Neural progenitor cell (in vitro differentiated cells): ENCODE data around the gene RPL18. TPM values are rescaled to one million over a fixed set of nuclear protein-coding genes. Genes with fewer than 3 reads are reported as not detected.
A peak's percentile ranks its signal among the peaks of the same experiment; 100 is the strongest.
"Not testable (repeated sequence)": the region's sequence is repeated elsewhere in the genome, so short reads cannot be mapped to it uniquely, and the experiment has no call there.

ENCODE experiments used
- DNase-seq: peaks from one replicate; pipeline ENCODE4 v3.0.0-alpha.2; 2016; ENCODE audit warnings: low spot score
- H2AFZ ChIP-seq: fragments of 200-600 bp; sonication (generic); replicated peaks from 2 replicates; pipeline ENCODE4 v1.6.1; 2016; ENCODE audit warnings: antibody characterized with exemption
- H3F3A ChIP-seq: fragments of 200-600 bp; sonication (generic); 2 replicates; pipeline ENCODE4 v1.6.1; 2016; ENCODE audit warnings: antibody characterized with exemption, low read depth
- H3K27ac ChIP-seq: fragments of 200-600 bp; sonication (generic); 2 replicates; pipeline ENCODE4 v1.5.1; 2016; ENCODE audit warnings: mild to moderate bottlenecking
- H3K27me3 ChIP-seq: fragments of 200-600 bp; sonication (generic); 2 replicates; pipeline ENCODE4 v1.6.1; 2016; ENCODE audit warnings: mild to moderate bottlenecking, moderate library complexity
- H3K36me3 ChIP-seq: fragments of 200-600 bp; sonication (generic); 2 replicates; pipeline ENCODE4 v1.5.1; 2016
- H3K4me1 ChIP-seq: fragments of 200-600 bp; sonication (generic); 2 replicates; pipeline ENCODE4 v1.6.1; 2016; ENCODE audit warnings: mixed run types
- H3K4me2 ChIP-seq: fragments of 200-600 bp; sonication (generic); 2 replicates; pipeline ENCODE4 v1.6.1; 2016
- H3K4me3 ChIP-seq: fragments of 200-600 bp; sonication (generic); 2 replicates; pipeline ENCODE4 v1.5.1; 2016
- H3K79me2 ChIP-seq: fragments of 200-600 bp; sonication (generic); 2 replicates; pipeline ENCODE4 v1.6.1; 2016; ENCODE audit warnings: low read depth
- H3K9ac ChIP-seq: fragments of 200-600 bp; sonication (generic); 2 replicates; pipeline ENCODE4 v1.6.1; 2016
- H3K9me3 ChIP-seq: fragments of 200-600 bp; sonication (generic); 2 replicates; pipeline ENCODE4 v1.5.1; 2016; ENCODE audit warnings: low read depth
- H4K20me1 ChIP-seq: fragments of 200-600 bp; sonication (generic); 2 replicates; pipeline ENCODE4 v1.6.1; 2016; ENCODE audit warnings: low read depth
- H3K27ac Mint-ChIP-seq: 3 replicates; pipeline ENCODE4 v1.8.0; 2021; ENCODE audit warnings: mixed read lengths
- H3K27me3 Mint-ChIP-seq: 2 replicates; pipeline ENCODE4 v1.8.0; 2022; ENCODE audit warnings: low read depth, mild to moderate bottlenecking, inconsistent platforms, moderate library complexity, mixed read lengths; ENCODE audit not compliant: insufficient read depth
- H3K36me3 Mint-ChIP-seq: 3 replicates; pipeline ENCODE4 v1.8.0; 2021; ENCODE audit warnings: mixed read lengths
- H3K4me1 Mint-ChIP-seq: 3 replicates; pipeline ENCODE4 v1.8.0; 2021; ENCODE audit warnings: mixed read lengths
- H3K4me3 Mint-ChIP-seq: 3 replicates; pipeline ENCODE4 v1.8.0; 2021; ENCODE audit warnings: mild to moderate bottlenecking, moderate library complexity, mixed read lengths
- H3K9me3 Mint-ChIP-seq: 3 replicates; pipeline ENCODE4 v1.8.0; 2020; ENCODE audit warnings: mixed read lengths
- EZH2 ChIP-seq: fragments of 200-600 bp; sonication (generic); IDR thresholded peaks from 2 replicates; pipeline ENCODE4 v1.6.1; 2017; ENCODE audit warnings: antibody characterized with exemption, mild to moderate bottlenecking, moderate library complexity
- EZH2phosphoT487 ChIP-seq: fragments of 200-600 bp; sonication (generic); IDR thresholded peaks from 2 replicates; pipeline ENCODE4 v1.6.1; 2017; ENCODE audit warnings: antibody characterized with exemption
- total RNA-seq: library from RNA; depleted of rRNA; stranded (reverse); fragments of >200 nt; gene quantifications from 2 replicates; pipeline ENCODE4 v1.2.3, GENCODE V29; 2015; ENCODE audit warnings: low replicate concordance
- TF ChIP-seq, protein P1 (sequence below): fragments of 200-600 bp; sonication (generic); IDR thresholded peaks from 2 replicates; pipeline ENCODE4 v1.5.1; 2017; ENCODE audit warnings: antibody characterized with exemption, mild to moderate bottlenecking

RPL18 gene
- total RNA-seq, 1 donor from 2014 or later, result 1,962 TPM

- no peak overlapping the region for H3K27ac ChIP-seq
- H3K4me2 ChIP-seq, result peak overlapping the region; percentile 98
- H3K9ac ChIP-seq, result no peak overlapping the region
- H3K4me3 ChIP-seq, result peak overlapping the region; percentile 23
- peaks cover 10% of the 10 kb centered on the region for H3K79me2 ChIP-seq
- H3K36me3 ChIP-seq, result no peaks in the 10 kb centered on the region
- Mint-ChIP-seq H3K27me3 (peaks cover 8% of the 10 kb centered on the region), H3K4me3 (peak overlapping the region; percentile 88), H3K36me3 (peaks cover 7% of the 10 kb centered on the region), H3K9me3 (no peaks in the 10 kb centered on the region), H3K27ac (no peak overlapping the region), H3K4me1 (peaks cover 68% of the 10 kb centered on the region)
- no peak overlapping the region for H2AFZ ChIP-seq
- no peak for DNase-seq
- H3K4me1 ChIP-seq, result peaks cover 28% of the 10 kb centered on the region
- H4K20me1 ChIP-seq, result peaks cover 35% of the 10 kb centered on the region
- TF ChIP-seq, protein P1, sequence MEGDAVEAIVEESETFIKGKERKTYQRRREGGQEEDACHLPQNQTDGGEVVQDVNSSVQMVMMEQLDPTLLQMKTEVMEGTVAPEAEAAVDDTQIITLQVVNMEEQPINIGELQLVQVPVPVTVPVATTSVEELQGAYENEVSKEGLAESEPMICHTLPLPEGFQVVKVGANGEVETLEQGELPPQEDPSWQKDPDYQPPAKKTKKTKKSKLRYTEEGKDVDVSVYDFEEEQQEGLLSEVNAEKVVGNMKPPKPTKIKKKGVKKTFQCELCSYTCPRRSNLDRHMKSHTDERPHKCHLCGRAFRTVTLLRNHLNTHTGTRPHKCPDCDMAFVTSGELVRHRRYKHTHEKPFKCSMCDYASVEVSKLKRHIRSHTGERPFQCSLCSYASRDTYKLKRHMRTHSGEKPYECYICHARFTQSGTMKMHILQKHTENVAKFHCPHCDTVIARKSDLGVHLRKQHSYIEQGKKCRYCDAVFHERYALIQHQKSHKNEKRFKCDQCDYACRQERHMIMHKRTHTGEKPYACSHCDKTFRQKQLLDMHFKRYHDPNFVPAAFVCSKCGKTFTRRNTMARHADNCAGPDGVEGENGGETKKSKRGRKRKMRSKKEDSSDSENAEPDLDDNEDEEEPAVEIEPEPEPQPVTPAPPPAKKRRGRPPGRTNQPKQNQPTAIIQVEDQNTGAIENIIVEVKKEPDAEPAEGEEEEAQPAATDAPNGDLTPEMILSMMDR, result no peak
- TF ChIP-seq EZH2phosphoT487 (no peak), EZH2 (no peak)
- H3K9me3 ChIP-seq, result no peaks in the 10 kb centered on the region
- peaks cover 69% of the 10 kb centered on the region for H3F3A ChIP-seq
- no peaks in the 10 kb centered on the region for H3K27me3 ChIP-seq
Observed at GRCh38 chr19:48634036-48634342, 15.0 kb upstream of the RPL18 start.

DNA sequence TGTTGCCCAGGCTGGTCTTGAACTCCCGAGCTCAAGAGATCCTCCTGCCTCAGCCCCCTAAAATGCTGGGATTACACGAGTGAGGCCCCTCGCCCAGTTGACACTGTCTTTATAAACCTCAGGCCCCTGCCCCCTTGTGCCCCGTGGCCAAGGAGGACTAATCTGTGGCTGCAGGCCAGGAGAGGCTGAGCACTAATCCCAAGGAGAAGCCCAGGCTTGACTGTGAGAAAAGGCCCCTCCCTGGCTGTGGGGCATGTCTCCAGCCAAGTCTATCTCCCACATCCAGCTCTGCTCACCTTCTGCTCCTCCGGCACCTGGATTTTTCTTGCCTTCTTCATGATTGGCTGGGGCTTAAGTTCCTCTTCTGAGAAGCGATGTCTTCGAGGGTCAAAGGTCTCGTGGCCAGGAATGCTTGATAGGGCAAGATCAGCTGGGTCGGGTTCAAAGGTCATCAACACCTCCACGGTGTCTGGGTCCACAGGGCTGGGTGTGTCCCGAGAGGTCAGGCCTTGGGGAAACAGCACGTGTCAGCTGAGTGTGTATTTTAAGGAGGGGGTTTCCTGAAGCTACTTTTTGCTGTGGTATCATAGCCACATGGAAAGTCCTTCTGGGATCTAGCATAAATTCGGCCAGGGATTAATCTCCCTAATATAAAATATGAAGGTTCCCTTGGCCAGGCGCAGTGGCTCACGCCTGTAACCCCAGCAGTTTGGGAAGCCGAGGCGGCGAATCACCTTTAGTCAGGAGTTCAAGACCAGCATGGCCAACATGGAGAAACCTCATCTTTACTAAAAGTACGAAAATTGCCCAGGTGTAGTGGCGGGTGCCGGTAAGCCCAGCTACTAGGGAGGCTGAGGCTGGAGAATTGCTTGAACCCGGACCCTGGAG is 14.4 kb upstream of the RPL18 start:
- peak overlapping the region; percentile 88 for H3K4me3 Mint-ChIP-seq
- no peaks in the 10 kb centered on the region for H3K36me3 ChIP-seq
- peaks cover 10% of the 10 kb centered on the region for H3K79me2 ChIP-seq
- H3K4me1 Mint-ChIP-seq, result peaks cover 62% of the 10 kb centered on the region
- H3F3A ChIP-seq, result peaks cover 69% of the 10 kb centered on the region
- no peak for TF ChIP-seq EZH2phosphoT487
- TF ChIP-seq EZH2, result no peak
- TF ChIP-seq, protein P1, result no peak
- H3K27ac Mint-ChIP-seq, result no peak overlapping the region
- no peak overlapping the region for H3K27ac ChIP-seq
- H3K9me3 Mint-ChIP-seq, result no peaks in the 10 kb centered on the region
- peaks cover 24% of the 10 kb centered on the region for H3K4me1 ChIP-seq
- peaks cover 4% of the 10 kb centered on the region for H3K36me3 Mint-ChIP-seq
- peaks cover 35% of the 10 kb centered on the region for H4K20me1 ChIP-seq
- no peaks in the 10 kb centered on the region for H3K9me3 ChIP-seq
- no peak overlapping the region for H2AFZ ChIP-seq
- no peak overlapping the region for H3K4me2 ChIP-seq
- no peak overlapping the region for H3K9ac ChIP-seq
- H3K4me3 ChIP-seq, result no peak overlapping the region
- no peaks in the 10 kb centered on the region for H3K27me3 ChIP-seq
- peaks cover 8% of the 10 kb centered on the region for H3K27me3 Mint-ChIP-seq
- DNase-seq, result no peak

DNA sequence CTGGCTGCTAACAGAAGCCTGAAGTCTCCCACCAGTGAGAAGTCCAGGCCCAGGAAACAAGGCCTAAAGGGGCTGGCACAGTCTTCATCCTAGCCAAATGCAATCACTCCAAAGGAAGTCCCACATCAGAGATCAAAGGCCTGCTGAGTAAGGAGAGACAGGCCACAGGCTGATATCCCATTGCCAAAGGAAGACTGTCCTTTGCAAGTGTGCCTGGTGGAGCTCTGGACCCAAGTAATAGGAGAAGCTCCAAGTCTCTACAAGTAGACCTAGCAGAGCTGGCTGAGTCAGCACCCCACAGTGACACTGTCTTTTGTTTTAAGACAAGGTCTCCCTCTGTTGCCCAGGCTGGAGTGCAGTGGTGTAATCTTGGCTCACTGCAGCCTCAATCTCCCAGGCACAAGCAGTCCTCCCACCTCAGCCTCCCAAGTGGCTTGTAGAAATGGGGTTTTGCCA is 13.7 kb upstream of the RPL18 start:
- H3K4me3 Mint-ChIP-seq, result peak overlapping the region; percentile 54
- peaks cover 2% of the 10 kb centered on the region for H3K36me3 Mint-ChIP-seq
- peaks cover 67% of the 10 kb centered on the region for H3F3A ChIP-seq
- TF ChIP-seq EZH2phosphoT487 (no peak), EZH2 (no peak)
- TF ChIP-seq, protein P1, result no peak
- H3K27me3 ChIP-seq, result no peaks in the 10 kb centered on the region
- peaks cover 58% of the 10 kb centered on the region for H3K4me1 Mint-ChIP-seq
- H2AFZ ChIP-seq, result no peak overlapping the region
- H3K9ac ChIP-seq, result no peak overlapping the region
- no peak overlapping the region for H3K4me2 ChIP-seq
- peaks cover 35% of the 10 kb centered on the region for H4K20me1 ChIP-seq
- H3K9me3 Mint-ChIP-seq, result no peaks in the 10 kb centered on the region
- no peak overlapping the region for H3K27ac ChIP-seq
- peaks cover 10% of the 10 kb centered on the region for H3K79me2 ChIP-seq
- DNase-seq, result no peak
- no peak overlapping the region for H3K4me3 ChIP-seq
- no peak overlapping the region for H3K27ac Mint-ChIP-seq
- no peaks in the 10 kb centered on the region for H3K36me3 ChIP-seq
- H3K27me3 Mint-ChIP-seq, result peaks cover 7% of the 10 kb centered on the region
- H3K9me3 ChIP-seq, result no peaks in the 10 kb centered on the region
- peaks cover 23% of the 10 kb centered on the region for H3K4me1 ChIP-seq

DNA sequence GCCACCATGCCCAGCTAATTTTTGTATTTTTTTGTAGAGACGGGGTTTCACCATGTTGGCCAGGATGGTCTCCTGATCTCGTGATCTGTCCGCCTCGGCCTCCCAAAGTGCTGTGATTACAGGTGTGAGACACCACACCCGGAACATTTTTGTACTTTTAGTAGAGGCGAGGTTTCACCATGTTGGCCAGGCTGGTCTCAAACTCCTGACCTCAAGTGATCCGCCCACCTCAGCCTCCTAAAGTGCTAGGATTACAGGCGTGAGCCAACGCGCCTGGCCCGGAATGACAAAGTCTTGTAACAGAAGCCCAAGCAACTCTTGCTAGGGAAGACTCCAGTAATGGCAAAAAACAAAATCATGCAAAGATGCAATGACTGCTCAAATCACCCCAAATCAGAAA is 13.3 kb upstream of the RPL18 start:
- DNase-seq, H3K4me3 ChIP-seq, H3K36me3 Mint-ChIP-seq, H3K9me3 ChIP-seq, H2AFZ ChIP-seq, H3K9ac ChIP-seq, H3K27me3 ChIP-seq, H3K9me3 Mint-ChIP-seq, H3K27ac Mint-ChIP-seq, H3K27ac ChIP-seq, H3K79me2 ChIP-seq, H3K4me2 ChIP-seq, H3K27me3 Mint-ChIP-seq, H3K36me3 ChIP-seq: not testable (repeated sequence)
- Histone ChIP-seq H3F3A (peaks cover 65% of the 10 kb centered on the region), H4K20me1 (peaks cover 35% of the 10 kb centered on the region), H3K4me1 (peaks cover 23% of the 10 kb centered on the region)
- Mint-ChIP-seq H3K4me1 (peaks cover 57% of the 10 kb centered on the region), H3K4me3 (peak overlapping the region; percentile 54)
